ENCODE results near the gene MAP1LC3B.

MAP1LC3B gene

GRCh38 chr16:87391950-87392820 lies at the start of gene MAP1LC3B:
Gene MAP1LC3B (plus strand): TSS chr16:87392336. CDS start chr16:87392428, 92 bp downstream.
- TF ChIP-seq CTCF (IDR thresholded peaks at IDR 0.05): no peak

DNA sequence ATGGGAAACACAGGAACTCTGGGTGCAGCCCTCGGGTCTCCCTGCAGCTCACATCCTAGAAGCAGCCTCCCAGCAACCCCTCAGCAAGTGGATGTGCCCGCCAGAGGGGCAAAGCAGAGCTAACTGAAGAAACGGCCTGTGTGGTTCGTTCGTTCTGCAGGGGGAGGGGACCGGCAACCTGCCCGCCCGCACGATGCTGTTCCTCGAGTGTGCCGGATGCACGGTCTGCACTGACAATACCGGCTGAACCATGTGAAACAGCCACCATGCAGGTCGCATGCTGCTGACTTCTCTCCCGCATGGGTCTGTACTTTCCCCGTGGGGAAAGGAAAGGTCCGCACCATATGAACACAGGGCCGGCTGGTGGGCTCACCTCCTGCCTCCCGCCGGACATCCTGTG lies 49.6 kb upstream of the MAP1LC3B start:
- TF ChIP-seq CTCF (IDR thresholded peaks at IDR 0.05): no peak

GRCh38 chr16:87342978-87343752 lies 49.0 kb upstream of the MAP1LC3B start:
- no peak for TF ChIP-seq CTCF (IDR thresholded peaks at IDR 0.05)

- TF ChIP-seq CTCF (IDR thresholded peaks at IDR 0.05): no peak
These were observed 48.4 kb upstream of the MAP1LC3B start for GRCh38 chr16:87343753-87344050.

GRCh38 chr16:87344165-87344930 lies 47.8 kb upstream of the MAP1LC3B start:
- TF ChIP-seq CTCF (IDR thresholded peaks at IDR 0.05): no peak

DNA sequence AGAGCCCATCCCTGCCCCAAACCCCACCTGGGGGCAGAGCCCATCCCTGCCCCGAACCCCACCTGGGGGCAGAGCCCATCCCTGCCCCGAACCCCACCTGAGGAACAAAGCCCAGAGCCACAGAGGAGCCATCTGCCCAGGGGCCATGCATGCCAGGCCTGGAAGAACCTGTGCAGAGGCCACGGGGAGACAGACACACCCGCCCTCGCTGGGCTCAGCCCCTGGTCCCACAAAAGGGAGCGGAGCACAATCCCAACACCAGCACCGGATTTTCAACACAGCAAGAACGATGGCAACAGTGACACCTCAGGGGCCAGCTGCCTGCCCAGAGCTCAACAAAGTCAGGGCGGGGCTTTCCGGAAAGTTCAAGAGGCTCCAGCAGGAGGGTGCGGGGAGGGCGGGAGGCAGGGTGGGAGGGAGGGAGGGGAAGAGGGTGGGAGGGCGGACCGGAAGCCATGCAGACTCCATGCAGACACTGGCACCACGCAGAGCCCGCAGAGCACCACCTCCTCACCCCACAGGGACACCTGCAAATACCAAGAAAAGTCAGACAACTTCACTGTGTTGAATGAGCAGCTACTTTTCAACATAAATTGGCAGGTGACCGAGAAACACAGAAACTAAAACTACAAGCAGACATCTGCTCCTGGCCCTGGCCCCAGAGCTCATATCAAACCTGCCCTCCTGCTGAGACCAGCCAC lies 47.1 kb upstream of the MAP1LC3B start:
- TF ChIP-seq CTCF (IDR thresholded peaks at IDR 0.05): no peak

Measured in LNCAP (cell line).